Tibial nerve (tissue), 4 donors: ENCODE measurements around the gene RAB24.

Source experiments
- EP300 ChIP-seq, 2 donors: sonication (generic); formaldehyde crosslinking; IDR thresholded peaks; one replicate each; pipeline ENCODE4 v1.6.1; 2017; ENCODE audit warnings: antibody characterized with exemption in 2 of 2, mild to moderate bottlenecking in 1 of 2
- POLR2A ChIP-seq, 2 donors: fragments of 450-650 bp; IDR thresholded peaks; one replicate each; pipeline ENCODE4 v1.6.1; 2017; ENCODE audit warnings: antibody characterized with exemption in 2 of 2, mild to moderate bottlenecking in 2 of 2, moderate library complexity in 2 of 2
- TF ChIP-seq, protein P1 (sequence below), 5 experiments: fragments of 200-600 bp in 3 of 5; fragments of 450-650 bp in 2 of 5; sonication (generic) in 3 of 5; IDR thresholded peaks; one replicate each; pipeline ENCODE4 v1.5.1; 2016 to 2019; ENCODE audit warnings: antibody characterized with exemption in 5 of 5, mild to moderate bottlenecking in 3 of 5, moderate library complexity in 2 of 5

DNA sequence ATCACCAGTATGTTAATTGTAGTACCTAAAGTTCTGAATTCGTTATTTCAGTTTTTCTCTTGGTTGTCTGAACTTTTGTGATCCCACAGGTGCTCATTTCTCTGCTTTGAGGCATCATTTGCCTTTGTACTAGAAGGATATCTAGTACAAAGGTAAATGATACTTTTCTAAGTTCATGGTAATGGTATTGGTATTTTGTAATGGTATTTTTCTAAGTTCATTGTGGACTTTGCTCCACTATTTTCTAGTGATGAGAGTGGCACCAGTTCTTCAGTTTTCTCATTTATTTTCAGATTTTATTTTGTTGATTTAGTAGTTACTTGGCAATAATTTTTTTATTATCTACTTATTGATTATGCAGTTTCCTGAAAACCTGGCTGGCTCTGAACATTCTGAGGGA lies 42.0 kb downstream of the RAB24 start:
- TF ChIP-seq, protein P1, sequence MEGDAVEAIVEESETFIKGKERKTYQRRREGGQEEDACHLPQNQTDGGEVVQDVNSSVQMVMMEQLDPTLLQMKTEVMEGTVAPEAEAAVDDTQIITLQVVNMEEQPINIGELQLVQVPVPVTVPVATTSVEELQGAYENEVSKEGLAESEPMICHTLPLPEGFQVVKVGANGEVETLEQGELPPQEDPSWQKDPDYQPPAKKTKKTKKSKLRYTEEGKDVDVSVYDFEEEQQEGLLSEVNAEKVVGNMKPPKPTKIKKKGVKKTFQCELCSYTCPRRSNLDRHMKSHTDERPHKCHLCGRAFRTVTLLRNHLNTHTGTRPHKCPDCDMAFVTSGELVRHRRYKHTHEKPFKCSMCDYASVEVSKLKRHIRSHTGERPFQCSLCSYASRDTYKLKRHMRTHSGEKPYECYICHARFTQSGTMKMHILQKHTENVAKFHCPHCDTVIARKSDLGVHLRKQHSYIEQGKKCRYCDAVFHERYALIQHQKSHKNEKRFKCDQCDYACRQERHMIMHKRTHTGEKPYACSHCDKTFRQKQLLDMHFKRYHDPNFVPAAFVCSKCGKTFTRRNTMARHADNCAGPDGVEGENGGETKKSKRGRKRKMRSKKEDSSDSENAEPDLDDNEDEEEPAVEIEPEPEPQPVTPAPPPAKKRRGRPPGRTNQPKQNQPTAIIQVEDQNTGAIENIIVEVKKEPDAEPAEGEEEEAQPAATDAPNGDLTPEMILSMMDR (IDR thresholded peaks at IDR 0.05): no peak
- TF ChIP-seq EP300 (IDR thresholded peaks at IDR 0.05) (no peak), POLR2A (IDR thresholded peaks at IDR 0.05) (no peak)
